ENCODE data around the gene KDM4B.

GRCh38 chr19:5090465-5091017 lies 121.6 kb downstream of the KDM4B start:
- no peak for TF ChIP-seq CTCF (IDR thresholded peaks at IDR 0.05)
- no peak for TF ChIP-seq POLR2A (IDR thresholded peaks at IDR 0.05)
